ENCODE measurements around the gene GRM7. TPM values are rescaled to one million over a fixed set of nuclear protein-coding genes. Genes with fewer than 3 reads are reported as not detected.

Gene GRM7
- total RNA-seq, 4 donors from 2014 or later, result 0.29 to 15.8 (median 0.67) TPM

DNA sequence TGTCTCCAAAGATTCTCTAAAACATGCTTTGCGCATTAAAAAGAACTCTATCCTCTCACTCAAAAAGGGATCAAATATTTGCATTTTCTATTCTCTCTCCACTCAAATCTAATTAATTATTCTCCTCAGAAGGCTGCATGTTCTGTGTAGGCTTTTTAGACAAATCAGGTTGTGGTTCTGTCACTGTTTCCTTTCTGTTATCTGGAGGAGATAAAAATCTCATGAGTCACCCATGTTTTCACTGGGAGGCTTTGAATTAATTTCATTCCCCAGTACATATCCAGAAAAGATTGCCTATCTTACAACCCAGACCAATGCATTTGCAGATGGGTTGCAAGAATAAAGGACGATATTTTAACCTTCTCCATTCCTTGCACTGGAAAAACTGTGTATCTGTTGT is 446.5 kb downstream of the GRM7 start:
- Histone ChIP-seq H3K27me3 (no peaks in the 10 kb centered on the region), H3K36me3 (no peaks in the 10 kb centered on the region), H3K27ac (no peak overlapping the region), H3K4me1 (peaks cover 0 to 6% of the 10 kb centered on the region in 2 donors), H3K9me3 (peaks cover 0 to 10% of the 10 kb centered on the region in 2 donors), H3K4me3 (no peak overlapping the region)
- no peak for DNase-seq
- no peak for TF ChIP-seq POLR2A (IDR thresholded peaks at IDR 0.05)
- TF ChIP-seq, protein P1, sequence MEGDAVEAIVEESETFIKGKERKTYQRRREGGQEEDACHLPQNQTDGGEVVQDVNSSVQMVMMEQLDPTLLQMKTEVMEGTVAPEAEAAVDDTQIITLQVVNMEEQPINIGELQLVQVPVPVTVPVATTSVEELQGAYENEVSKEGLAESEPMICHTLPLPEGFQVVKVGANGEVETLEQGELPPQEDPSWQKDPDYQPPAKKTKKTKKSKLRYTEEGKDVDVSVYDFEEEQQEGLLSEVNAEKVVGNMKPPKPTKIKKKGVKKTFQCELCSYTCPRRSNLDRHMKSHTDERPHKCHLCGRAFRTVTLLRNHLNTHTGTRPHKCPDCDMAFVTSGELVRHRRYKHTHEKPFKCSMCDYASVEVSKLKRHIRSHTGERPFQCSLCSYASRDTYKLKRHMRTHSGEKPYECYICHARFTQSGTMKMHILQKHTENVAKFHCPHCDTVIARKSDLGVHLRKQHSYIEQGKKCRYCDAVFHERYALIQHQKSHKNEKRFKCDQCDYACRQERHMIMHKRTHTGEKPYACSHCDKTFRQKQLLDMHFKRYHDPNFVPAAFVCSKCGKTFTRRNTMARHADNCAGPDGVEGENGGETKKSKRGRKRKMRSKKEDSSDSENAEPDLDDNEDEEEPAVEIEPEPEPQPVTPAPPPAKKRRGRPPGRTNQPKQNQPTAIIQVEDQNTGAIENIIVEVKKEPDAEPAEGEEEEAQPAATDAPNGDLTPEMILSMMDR (IDR thresholded peaks at IDR 0.05), result no peak
- intact Hi-C loops (cut with DNase I; ENCODE audit: low total_unique reads), result no loop called here

DNA sequence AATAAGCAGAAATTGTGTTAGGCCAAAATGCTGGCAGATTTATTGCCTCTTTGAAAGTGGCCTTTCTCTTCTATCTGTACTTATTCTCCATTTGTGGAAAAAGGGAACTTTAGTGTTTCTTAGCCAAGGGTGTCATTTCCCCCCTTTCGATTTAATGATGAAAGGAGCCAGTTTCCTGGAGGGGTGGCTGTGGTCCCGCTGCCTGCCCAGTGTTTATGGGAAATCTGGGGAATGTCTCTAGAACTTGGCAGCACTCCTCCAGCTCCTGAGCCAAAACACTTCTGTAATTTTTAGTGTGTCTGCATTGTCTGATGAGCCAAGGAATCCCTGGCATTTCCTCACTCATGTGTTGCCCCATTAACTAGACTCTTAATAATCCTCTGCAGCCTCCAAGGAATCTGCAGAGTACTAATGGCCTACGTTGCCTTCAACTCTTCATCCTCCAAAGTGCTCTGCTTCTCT is 448.8 kb downstream of the GRM7 start:
- Histone ChIP-seq H3K4me1 (peaks cover 0 to 6% of the 10 kb centered on the region in 2 donors), H3K27me3 (no peaks in the 10 kb centered on the region), H3K4me3 (no peak overlapping the region), H3K9me3 (no peaks in the 10 kb centered on the region), H3K27ac (no peak overlapping the region), H3K36me3 (no peaks in the 10 kb centered on the region)
- peak; percentile 30 to 47 for DNase-seq
- TF ChIP-seq POLR2A (IDR thresholded peaks at IDR 0.05), result no peak
- TF ChIP-seq, protein P1 (IDR thresholded peaks at IDR 0.05), result no peak
- intact Hi-C loops (cut with DNase I; ENCODE audit: low total_unique reads), result no loop called here

DNA sequence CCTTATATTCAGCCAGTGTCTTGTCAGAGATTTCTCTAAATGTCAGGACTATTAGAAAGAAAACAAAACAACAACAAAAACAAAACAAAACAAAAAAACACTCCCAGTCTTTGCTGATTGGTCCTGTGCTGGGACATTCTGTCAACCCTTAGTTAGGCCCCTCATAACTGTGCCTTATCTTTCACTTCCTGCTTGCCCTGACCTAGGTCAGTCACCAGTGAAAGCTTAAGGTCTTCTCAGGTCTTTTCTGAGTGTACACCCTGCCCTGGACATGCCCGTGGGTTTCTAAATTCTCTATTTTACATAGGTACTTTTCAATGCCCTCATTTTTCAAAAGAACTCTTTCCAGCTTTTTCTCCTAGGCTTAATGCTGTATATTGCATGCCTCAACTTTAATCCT is 454.1 kb downstream of the GRM7 start:
- TF ChIP-seq POLR2A (IDR thresholded peaks at IDR 0.05), result no peak
- TF ChIP-seq, protein P1 (IDR thresholded peaks at IDR 0.05), result no peak
- Histone ChIP-seq H3K27me3 (no peaks in the 10 kb centered on the region), H3K9me3 (no peaks in the 10 kb centered on the region), H3K4me1 (no peaks in the 10 kb centered on the region), H3K4me3 (no peak overlapping the region), H3K36me3 (no peaks in the 10 kb centered on the region), H3K27ac (no peak overlapping the region)
- intact Hi-C loops (cut with DNase I; ENCODE audit: low total_unique reads), result no loop called here
- DNase-seq, result no peak

DNA sequence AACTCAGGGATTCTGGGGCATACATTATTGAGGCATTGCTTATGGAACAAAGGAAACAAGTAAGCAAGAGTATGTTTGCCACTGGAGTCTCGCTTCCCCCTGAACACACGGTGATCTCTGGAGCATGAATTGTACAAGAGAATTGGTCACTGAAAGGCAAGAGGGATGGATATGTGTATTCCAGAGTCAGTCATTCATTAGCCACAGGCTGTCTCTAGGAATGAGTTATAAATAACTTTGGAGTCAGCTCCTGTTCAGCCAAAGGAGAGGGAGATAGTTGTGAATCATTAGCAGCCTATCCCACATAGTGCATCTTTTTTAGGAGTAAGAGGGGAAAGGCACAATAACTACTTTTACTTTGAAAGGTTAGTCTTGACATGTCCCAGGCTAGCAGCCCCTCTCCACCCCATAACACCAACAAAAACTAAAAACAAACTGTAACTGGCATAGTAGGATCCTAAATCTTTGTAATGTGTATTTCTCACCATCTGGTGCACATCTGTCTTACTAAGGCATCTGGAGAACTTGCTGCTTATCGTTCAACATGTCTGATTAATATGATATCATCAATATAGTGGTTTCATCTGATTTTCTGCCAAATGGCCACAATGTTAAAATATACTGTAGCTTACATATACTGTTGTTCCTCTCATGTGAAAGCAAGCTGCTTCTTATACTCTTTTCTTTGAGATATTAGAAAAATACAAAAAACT is 462.2 kb downstream of the GRM7 start:
- TF ChIP-seq POLR2A (IDR thresholded peaks at IDR 0.05), result no peak
- TF ChIP-seq, protein P1 (IDR thresholded peaks at IDR 0.05), result no peak
- Histone ChIP-seq H3K36me3 (no peaks in the 10 kb centered on the region), H3K4me1 (no peaks in the 10 kb centered on the region), H3K4me3 (no peak overlapping the region), H3K27me3 (no peaks in the 10 kb centered on the region), H3K27ac (no peak overlapping the region), H3K9me3 (no peaks in the 10 kb centered on the region)
- intact Hi-C loops (cut with DNase I; ENCODE audit: low total_unique reads), result no loop called here
- DNase-seq, result no peak

DNA sequence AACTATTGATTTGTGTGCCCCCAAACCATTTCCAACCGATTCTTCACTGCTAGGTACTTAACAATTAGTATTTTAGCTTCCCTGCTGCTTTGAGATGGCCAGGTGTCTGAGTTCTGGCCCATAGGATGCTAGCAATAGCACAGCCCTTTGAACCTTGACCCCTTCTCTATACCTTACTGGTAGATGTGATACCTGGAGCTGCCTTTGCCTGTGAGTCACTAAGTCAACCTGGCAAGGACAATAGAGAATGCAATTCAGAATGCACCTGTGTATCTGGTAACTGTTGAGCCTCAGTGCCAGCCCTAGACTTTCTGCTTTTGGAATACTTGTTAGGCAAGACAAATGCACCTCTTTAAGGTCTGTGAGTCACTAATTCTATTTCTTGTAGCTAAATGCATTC is 467.4 kb downstream of the GRM7 start:
- H3K4me1 ChIP-seq, result no peaks in the 10 kb centered on the region
- H3K27ac ChIP-seq, result no peak overlapping the region
- intact Hi-C loops (cut with DNase I; ENCODE audit: low total_unique reads), result no loop called here
- H3K27me3 ChIP-seq, result no peaks in the 10 kb centered on the region
- H3K4me3 ChIP-seq, result no peak overlapping the region
- no peaks in the 10 kb centered on the region for H3K9me3 ChIP-seq
- TF ChIP-seq, protein P1 (IDR thresholded peaks at IDR 0.05), result no peak
- TF ChIP-seq POLR2A (IDR thresholded peaks at IDR 0.05), result no peak
- DNase-seq, result no peak
- no peaks in the 10 kb centered on the region for H3K36me3 ChIP-seq
